Memory B cell (primary cell): ENCODE measurements around the gene OPCML.

Source experiments
- ATAC-seq: fragments of 150-1000 bp; cut with Tn5 transposase; 2 replicates; pipeline ENCODE4 v1.10.0; 2021; ENCODE audit warnings: low read depth, mild to moderate bottlenecking, moderate library complexity
- DNase-seq, 2 donors: peaks; one replicate each; pipeline ENCODE4 v3.0.0; 2022; ENCODE audit warnings: low spot score in 2 of 2
- H3K27ac Mint-ChIP-seq: one replicate; pipeline ENCODE4 v1.8.0; 2022; ENCODE audit warnings: mild to moderate bottlenecking, moderate library complexity, mixed read lengths
- H3K27me3 Mint-ChIP-seq: one replicate; pipeline ENCODE4 v1.8.0; 2022; ENCODE audit warnings: mixed read lengths
- H3K36me3 Mint-ChIP-seq: one replicate; pipeline ENCODE4 v1.8.0; 2022; ENCODE audit warnings: mild to moderate bottlenecking, mixed read lengths
- H3K4me1 Mint-ChIP-seq: one replicate; pipeline ENCODE4 v1.8.0; 2022; ENCODE audit warnings: mixed read lengths
- H3K4me3 Mint-ChIP-seq: one replicate; pipeline ENCODE4 v1.8.0; 2022; ENCODE audit warnings: mild to moderate bottlenecking, moderate library complexity, mixed read lengths
- H3K9me3 Mint-ChIP-seq: one replicate; pipeline ENCODE4 v1.8.0; 2022; ENCODE audit warnings: mixed read lengths

Gene OPCML

DNA sequence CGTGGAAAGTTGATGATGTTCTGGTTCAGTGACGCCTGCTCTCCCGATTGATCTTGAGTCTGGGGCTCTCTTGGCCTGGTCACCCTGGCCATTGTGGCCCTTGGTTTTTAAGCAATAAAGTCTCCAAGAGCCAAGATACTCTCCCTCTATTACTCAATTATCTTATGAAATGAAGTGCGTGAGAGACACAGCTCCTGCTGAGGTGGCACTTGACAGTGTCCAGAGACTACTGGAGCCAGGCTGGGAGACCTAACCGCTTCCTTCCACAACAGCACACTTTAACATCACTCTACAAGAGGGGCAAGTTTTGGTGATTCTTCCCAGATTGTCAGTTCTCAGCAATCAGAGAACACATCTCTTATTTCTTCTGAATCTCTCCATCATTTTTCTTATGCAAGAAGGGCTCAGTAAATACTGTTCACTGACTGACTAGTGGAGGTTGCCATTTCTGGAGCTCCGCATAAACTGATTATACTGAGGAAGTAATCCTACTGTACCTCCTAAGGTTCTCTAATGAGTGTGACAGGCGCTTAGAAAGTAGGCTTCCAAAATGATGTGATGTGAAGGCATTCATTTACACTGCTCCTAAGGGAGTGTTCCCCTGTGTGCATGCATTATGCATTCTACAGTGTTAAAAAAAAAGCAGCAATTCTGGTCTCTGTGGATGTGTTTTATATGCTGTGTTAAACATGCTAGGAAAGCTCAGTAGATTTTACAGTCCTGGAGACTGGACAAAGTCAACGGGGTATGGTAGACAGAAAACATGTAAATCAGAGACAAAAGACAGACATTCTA, 968.0 kb downstream of the OPCML start:
- DNase-seq (no peak), ATAC-seq (no peak)
- Mint-ChIP-seq H3K36me3 (no peaks in the 10 kb centered on the region), H3K4me3 (no peak overlapping the region), H3K27me3 (no peaks in the 10 kb centered on the region), H3K27ac (no peak overlapping the region), H3K9me3 (peaks cover 2% of the 10 kb centered on the region), H3K4me1 (no peaks in the 10 kb centered on the region)

DNA sequence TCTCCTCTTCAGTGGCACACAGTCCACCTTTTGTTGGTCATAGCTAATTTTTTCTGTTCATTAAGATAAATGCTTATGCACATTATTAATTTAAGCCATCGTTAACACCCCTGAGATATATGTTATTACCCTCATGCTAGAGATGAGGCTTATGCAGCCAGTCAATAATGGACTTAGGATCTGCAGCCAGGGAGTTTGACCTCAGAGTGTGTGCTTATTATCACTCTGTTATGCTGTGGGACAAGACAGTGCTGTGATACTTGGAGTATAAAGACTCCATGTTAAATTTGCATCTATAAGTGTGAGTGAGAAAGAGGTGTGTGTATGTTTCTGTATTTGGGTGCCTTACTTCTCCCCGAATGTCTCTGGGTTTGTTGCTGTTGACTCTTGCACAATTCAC, 969.3 kb downstream of the OPCML start:
- peaks cover 4% of the 10 kb centered on the region for H3K9me3 Mint-ChIP-seq
- H3K27me3 Mint-ChIP-seq = no peaks in the 10 kb centered on the region
- ATAC-seq (no peak), DNase-seq (no peak)
- no peak overlapping the region for H3K4me3 Mint-ChIP-seq
- peaks cover 2% of the 10 kb centered on the region for H3K36me3 Mint-ChIP-seq
- H3K4me1 Mint-ChIP-seq = no peaks in the 10 kb centered on the region
- no peak overlapping the region for H3K27ac Mint-ChIP-seq

DNA sequence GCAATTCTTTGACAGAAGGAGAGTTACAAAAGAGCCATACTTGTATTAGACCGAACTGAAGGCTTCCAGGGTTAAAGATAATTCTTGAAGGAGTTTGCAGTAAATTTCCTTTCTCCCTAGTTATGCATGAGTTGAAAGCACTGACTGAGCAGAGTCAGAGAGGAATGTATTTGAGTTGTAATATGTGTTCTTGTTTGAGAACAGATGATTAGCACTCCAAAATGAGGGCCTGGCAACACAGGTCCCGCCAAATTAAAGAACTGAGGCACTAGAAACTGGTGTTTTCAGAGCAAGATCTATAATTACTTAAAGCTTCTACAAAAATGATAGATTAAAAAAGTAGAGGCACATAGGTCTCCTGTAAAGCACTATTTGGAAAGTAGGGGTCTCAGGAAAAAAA, 970.4 kb downstream of the OPCML start:
- H3K36me3 Mint-ChIP-seq = peaks cover 2% of the 10 kb centered on the region
- H3K4me3 Mint-ChIP-seq = no peak overlapping the region
- DNase-seq (no peak), ATAC-seq (no peak)
- H3K9me3 Mint-ChIP-seq = peaks cover 4% of the 10 kb centered on the region
- no peaks in the 10 kb centered on the region for H3K27me3 Mint-ChIP-seq
- no peaks in the 10 kb centered on the region for H3K4me1 Mint-ChIP-seq
- no peak overlapping the region for H3K27ac Mint-ChIP-seq

- H3K27me3 Mint-ChIP-seq = no peaks in the 10 kb centered on the region
- peaks cover 4% of the 10 kb centered on the region for H3K9me3 Mint-ChIP-seq
- peaks cover 2% of the 10 kb centered on the region for H3K36me3 Mint-ChIP-seq
- H3K27ac Mint-ChIP-seq = no peak overlapping the region
- DNase-seq = no peak
- no peak for ATAC-seq
- no peaks in the 10 kb centered on the region for H3K4me1 Mint-ChIP-seq
- no peak overlapping the region for H3K4me3 Mint-ChIP-seq
These were observed 972.8 kb downstream of the OPCML start for GRCh38 chr11:132559331-132560036.

DNA sequence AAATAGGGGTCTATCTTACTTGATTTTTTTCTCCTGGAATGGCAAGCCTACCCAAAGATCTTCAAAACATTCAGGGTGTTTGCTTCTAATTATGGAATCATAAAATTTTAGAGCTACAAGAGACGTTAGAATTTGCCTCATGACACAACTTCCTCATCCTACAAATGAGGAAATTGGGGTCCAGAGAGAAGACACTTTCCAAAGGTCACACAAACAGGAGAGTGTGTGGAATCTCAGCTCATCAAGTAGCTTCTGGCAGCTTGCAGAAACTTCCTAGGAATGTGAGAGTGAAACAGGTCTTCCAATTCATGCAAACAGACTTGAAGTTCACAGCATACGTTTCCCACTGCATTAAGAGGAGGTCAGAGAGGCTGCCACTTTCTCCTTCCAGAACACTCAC, 976.0 kb downstream of the OPCML start:
- no peak for ATAC-seq
- DNase-seq = no peak
- peaks cover 11% of the 10 kb centered on the region for H3K9me3 Mint-ChIP-seq
- no peaks in the 10 kb centered on the region for H3K4me1 Mint-ChIP-seq
- no peaks in the 10 kb centered on the region for H3K27me3 Mint-ChIP-seq
- peaks cover 2% of the 10 kb centered on the region for H3K36me3 Mint-ChIP-seq
- no peak overlapping the region for H3K4me3 Mint-ChIP-seq
- no peak overlapping the region for H3K27ac Mint-ChIP-seq

GRCh38 chr11:132555617-132556016, 976.7 kb downstream of the OPCML start:
- Mint-ChIP-seq H3K4me3 (no peak overlapping the region), H3K4me1 (no peaks in the 10 kb centered on the region), H3K9me3 (peaks cover 11% of the 10 kb centered on the region), H3K36me3 (peaks cover 2% of the 10 kb centered on the region), H3K27me3 (no peaks in the 10 kb centered on the region), H3K27ac (no peak overlapping the region)
- ATAC-seq = no peak
- no peak for DNase-seq

DNA sequence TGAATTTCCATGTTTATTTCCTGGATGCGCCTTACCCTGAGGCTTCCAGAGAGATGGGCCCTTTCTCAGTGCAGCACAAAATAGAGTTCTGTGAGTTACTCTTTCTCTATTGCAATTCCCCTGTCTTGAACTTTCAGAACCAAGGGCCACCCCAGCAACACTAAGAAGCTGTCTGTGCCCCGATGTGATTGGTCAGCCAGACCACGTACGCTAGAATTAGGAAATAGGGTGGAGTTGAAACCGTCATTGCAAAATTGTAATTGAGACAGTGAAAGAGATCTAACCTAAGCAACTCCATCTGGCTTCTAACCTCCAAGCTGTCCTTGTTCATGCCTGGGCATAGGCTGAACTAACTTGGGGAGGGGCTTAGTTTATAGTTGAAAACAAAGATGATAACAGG, 981.3 kb downstream of the OPCML start:
- Mint-ChIP-seq H3K4me1 (no peaks in the 10 kb centered on the region), H3K27ac (no peak overlapping the region), H3K27me3 (no peaks in the 10 kb centered on the region), H3K36me3 (no peaks in the 10 kb centered on the region), H3K9me3 (peaks cover 9% of the 10 kb centered on the region), H3K4me3 (no peak overlapping the region)
- DNase-seq (no peak), ATAC-seq (no peak)

GRCh38 chr11:132549561-132549960, 982.7 kb downstream of the OPCML start:
- Mint-ChIP-seq H3K4me3 (no peak overlapping the region), H3K27ac (no peak overlapping the region), H3K9me3 (peaks cover 9% of the 10 kb centered on the region), H3K4me1 (no peaks in the 10 kb centered on the region), H3K36me3 (no peaks in the 10 kb centered on the region), H3K27me3 (no peaks in the 10 kb centered on the region)
- DNase-seq (no peak), ATAC-seq (no peak)

DNA sequence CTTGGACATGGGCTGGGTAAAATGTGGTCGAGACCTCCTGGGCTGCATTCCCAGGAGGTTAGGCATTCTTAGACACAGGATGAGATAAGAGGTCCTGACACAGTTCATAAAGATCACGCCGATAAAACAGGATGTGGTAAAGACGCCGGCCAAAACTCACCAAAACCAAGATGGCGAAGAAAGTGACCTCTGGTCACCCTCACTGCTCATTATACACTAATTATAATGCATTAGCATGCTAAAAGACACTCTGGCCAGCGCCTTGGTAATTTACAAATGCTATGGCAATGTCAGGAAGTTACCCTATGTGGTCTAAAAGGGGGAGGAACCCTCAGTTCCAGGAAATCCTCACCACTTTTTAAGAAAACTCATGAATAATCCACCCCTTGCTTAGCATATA, 983.3 kb downstream of the OPCML start:
- H3K4me3 Mint-ChIP-seq = no peak overlapping the region
- DNase-seq = no peak
- no peaks in the 10 kb centered on the region for H3K36me3 Mint-ChIP-seq
- no peaks in the 10 kb centered on the region for H3K4me1 Mint-ChIP-seq
- H3K27ac Mint-ChIP-seq = no peak overlapping the region
- peaks cover 9% of the 10 kb centered on the region for H3K9me3 Mint-ChIP-seq
- H3K27me3 Mint-ChIP-seq = no peaks in the 10 kb centered on the region
- ATAC-seq = no peak

- Mint-ChIP-seq H3K4me1 (no peaks in the 10 kb centered on the region), H3K36me3 (no peaks in the 10 kb centered on the region), H3K27ac (no peak overlapping the region), H3K27me3 (no peaks in the 10 kb centered on the region), H3K4me3 (no peak overlapping the region), H3K9me3 (no peaks in the 10 kb centered on the region)
- DNase-seq (no peak), ATAC-seq (no peak)
These were observed 988.3 kb downstream of the OPCML start for GRCh38 chr11:132544007-132544406.

DNA sequence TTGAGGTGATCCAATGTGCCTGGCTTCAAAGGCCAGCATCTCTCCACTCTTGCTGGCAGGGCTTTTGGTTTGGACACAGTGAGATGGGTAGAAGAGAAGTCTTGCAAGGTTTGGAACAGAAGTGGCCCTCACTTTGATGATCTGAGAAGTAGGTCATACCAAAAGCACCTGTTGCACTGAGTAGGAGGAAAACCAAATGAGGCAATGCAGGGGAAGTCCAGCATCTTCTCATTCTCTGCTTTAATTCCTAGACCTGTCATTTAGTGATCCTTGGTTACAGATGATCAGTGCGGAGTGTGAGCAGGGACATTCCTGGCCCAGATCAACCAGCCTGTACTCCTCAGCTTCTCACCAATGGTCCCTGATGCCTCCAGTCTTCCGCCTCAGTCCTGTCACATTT, 990.5 kb downstream of the OPCML start:
- H3K27ac Mint-ChIP-seq = no peak overlapping the region
- H3K4me3 Mint-ChIP-seq = no peak overlapping the region
- no peaks in the 10 kb centered on the region for H3K4me1 Mint-ChIP-seq
- DNase-seq = no peak
- no peak for ATAC-seq
- H3K36me3 Mint-ChIP-seq = no peaks in the 10 kb centered on the region
- H3K27me3 Mint-ChIP-seq = no peaks in the 10 kb centered on the region
- H3K9me3 Mint-ChIP-seq = no peaks in the 10 kb centered on the region

DNA sequence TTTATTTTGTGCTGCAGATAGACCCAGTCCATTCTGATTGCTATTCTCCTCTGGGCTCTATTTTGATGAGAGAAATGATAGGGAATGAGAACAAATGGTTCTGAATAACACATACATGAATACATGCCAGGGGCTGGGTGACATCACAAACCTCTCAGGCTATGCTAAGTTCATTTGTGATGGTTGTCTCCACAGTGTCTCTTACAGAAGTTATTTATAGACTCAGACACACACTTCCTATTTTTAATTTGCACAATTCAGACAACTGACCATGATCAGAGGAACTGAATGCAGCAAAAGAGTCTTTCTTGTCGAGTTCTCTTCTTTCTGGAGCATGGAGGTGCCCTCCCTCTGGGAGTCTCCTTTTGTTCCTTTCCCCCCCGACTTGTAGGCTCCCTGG, 991.7 kb downstream of the OPCML start:
- DNase-seq (no peak), ATAC-seq (no peak)
- no peak overlapping the region for H3K4me3 Mint-ChIP-seq
- H3K9me3 Mint-ChIP-seq = no peaks in the 10 kb centered on the region
- no peaks in the 10 kb centered on the region for H3K27me3 Mint-ChIP-seq
- H3K4me1 Mint-ChIP-seq = no peaks in the 10 kb centered on the region
- no peaks in the 10 kb centered on the region for H3K36me3 Mint-ChIP-seq
- no peak overlapping the region for H3K27ac Mint-ChIP-seq

GRCh38 chr11:132539590-132540368, 992.5 kb downstream of the OPCML start:
- no peaks in the 10 kb centered on the region for H3K9me3 Mint-ChIP-seq

GRCh38 chr11:132538642-132539041, 993.7 kb downstream of the OPCML start:
- H3K27ac Mint-ChIP-seq = no peak overlapping the region
- H3K9me3 Mint-ChIP-seq = peaks cover 2% of the 10 kb centered on the region
- DNase-seq (no peak), ATAC-seq (no peak)
- H3K4me1 Mint-ChIP-seq = no peaks in the 10 kb centered on the region
- no peaks in the 10 kb centered on the region for H3K27me3 Mint-ChIP-seq
- H3K4me3 Mint-ChIP-seq = no peak overlapping the region
- H3K36me3 Mint-ChIP-seq = no peaks in the 10 kb centered on the region

More at GRCh38 chr11:132539590-132540368, 992.5 kb downstream of the OPCML start:
- no peak overlapping the region for H3K4me3 Mint-ChIP-seq
- H3K4me1 Mint-ChIP-seq = no peaks in the 10 kb centered on the region
- no peak overlapping the region for H3K27ac Mint-ChIP-seq
- H3K27me3 Mint-ChIP-seq = no peaks in the 10 kb centered on the region
- ATAC-seq (no peak), DNase-seq (no peak)
- H3K36me3 Mint-ChIP-seq = no peaks in the 10 kb centered on the region
